KOPT-K1 (cell line): ENCODE results near the gene SUSD6.
"Not testable (repeated sequence)": the region's sequence is repeated elsewhere in the genome, so short reads cannot be mapped to it uniquely, and the experiment has no call there.

Experiments used
- H3K27ac ChIP-seq: fragments of 200-600 bp; sonication (generic); 2 replicates; pipeline ENCODE4 v1.5.1; 2016; ENCODE audit warnings: antibody characterized with exemption, mild to moderate bottlenecking, low read depth, low read length; ENCODE audit not compliant: poor library complexity, severe bottlenecking
- H3K36me3 ChIP-seq: fragments of 200-600 bp; sonication (generic); 2 replicates; pipeline ENCODE4 v1.5.1; 2017; ENCODE audit warnings: antibody characterized with exemption, mild to moderate bottlenecking, low read length, moderate library complexity; ENCODE audit not compliant: insufficient read depth
- H3K9me3 ChIP-seq: fragments of 200-600 bp; sonication (generic); 2 replicates; pipeline ENCODE4 v1.5.1; 2017; ENCODE audit warnings: antibody characterized with exemption, low read length, mild to moderate bottlenecking; ENCODE audit not compliant: insufficient read depth, poor library complexity, severe bottlenecking

Gene SUSD6

DNA sequence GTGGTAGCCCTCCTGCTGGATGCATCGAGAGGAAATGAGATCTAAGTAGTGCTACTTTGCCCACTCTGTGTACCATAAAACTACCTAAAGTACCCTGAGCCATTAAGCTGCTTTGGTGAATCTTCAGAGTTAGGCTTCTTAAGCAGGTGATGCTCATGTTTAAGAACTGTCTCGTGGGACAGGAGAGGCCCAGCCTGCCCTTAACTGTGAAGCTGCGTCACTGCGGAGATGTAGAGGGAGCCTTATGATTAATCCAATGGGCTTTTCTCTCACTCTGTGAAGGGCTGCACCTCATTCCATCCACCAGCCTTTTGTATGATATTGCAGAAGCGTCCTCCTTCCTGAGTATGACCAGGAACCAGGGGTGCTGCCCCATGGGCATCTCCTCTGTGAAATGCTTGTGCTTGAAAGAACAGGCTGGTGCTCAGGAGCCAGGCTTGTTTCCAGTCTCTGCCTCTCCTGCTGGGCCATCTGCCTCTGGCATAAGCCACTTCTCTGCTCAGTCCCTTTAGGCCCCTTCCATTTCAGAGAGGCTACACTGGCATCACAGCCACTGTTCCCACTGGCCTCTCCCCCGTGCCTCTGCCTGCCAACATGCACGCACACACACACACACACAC lies 30.0 kb upstream of the SUSD6 start:
- Histone ChIP-seq H3K36me3 (no peaks in the 10 kb centered on the region), H3K27ac (no peak overlapping the region), H3K9me3 (no peaks in the 10 kb centered on the region)

GRCh38 chr14:69582212-69582611 lies 29.2 kb upstream of the SUSD6 start:
- H3K9me3 ChIP-seq, result no peaks in the 10 kb centered on the region
- H3K27ac ChIP-seq, result no peak overlapping the region

DNA sequence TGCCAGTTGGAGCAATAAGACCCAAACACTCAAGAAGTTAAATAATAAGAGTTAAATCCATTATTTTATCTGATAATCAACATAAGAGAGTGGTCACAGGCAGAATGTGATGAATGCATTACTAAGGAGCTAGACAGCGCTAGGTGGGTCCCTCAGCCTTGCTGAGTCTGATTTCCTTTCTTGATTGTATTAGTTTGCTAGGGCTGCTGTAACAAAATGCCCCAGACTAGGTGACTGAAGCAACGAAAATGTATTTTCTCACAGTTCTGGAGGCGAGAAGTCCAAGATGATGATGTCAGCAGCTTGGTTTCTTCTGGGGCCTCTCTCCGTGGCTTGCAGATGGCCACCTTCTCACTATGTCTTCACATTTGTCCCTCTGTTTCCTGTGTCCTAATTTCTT lies 28.6 kb upstream of the SUSD6 start:
- Histone ChIP-seq H3K9me3 (no peaks in the 10 kb centered on the region), H3K36me3 (no peaks in the 10 kb centered on the region), H3K27ac (no peak overlapping the region)

More at GRCh38 chr14:69582212-69582611, 29.2 kb upstream of the SUSD6 start:
- H3K36me3 ChIP-seq, result no peaks in the 10 kb centered on the region

GRCh38 chr14:69584389-69584788 lies 27.0 kb upstream of the SUSD6 start:
- H3K36me3 ChIP-seq, result no peaks in the 10 kb centered on the region
- H3K27ac ChIP-seq, result no peak overlapping the region
- H3K9me3 ChIP-seq, result no peaks in the 10 kb centered on the region

GRCh38 chr14:69586404-69586803 lies 25.0 kb upstream of the SUSD6 start:
- no peak overlapping the region for H3K27ac ChIP-seq
- no peaks in the 10 kb centered on the region for H3K9me3 ChIP-seq
- H3K36me3 ChIP-seq, result no peaks in the 10 kb centered on the region

DNA sequence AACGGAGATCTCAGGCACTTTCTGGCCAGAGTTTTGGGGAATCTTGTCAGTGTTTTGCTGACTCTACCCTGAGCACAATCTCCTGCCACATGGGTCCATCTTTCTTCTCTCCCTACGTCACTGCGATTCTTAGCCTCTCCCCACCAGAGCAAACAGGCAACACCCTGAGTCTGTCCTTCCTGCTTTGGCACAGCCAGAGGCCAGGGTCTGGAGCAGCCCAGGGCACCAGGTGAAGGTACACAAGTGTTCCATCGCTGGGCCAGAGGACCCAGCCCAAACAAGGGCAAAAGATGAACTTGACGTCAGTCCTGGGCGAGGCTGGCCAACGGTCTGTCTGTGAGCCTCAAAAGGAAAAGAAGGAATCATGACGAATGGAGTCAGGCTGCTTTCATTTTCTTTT lies 24.0 kb upstream of the SUSD6 start:
- H3K9me3 ChIP-seq, result no peaks in the 10 kb centered on the region
- no peaks in the 10 kb centered on the region for H3K36me3 ChIP-seq
- H3K27ac ChIP-seq, result no peak overlapping the region

DNA sequence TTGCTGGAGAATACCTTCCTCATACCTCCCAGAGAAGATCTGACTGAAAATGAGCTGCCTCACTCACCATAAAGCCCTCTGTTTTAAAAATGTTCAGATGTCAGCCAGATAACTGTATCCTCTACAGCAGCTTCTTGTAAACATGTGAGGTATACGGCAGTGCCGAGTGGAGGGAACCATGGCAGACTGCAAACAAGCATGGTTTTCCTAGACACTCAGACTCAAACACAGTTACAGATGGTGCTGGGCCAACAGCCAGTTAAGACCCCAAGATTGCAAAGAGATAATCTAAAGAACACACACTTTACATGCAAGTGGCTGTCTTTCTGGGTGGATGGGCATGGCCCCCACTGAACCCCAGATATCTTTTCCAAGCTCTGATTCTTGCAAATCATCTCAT lies 20.1 kb upstream of the SUSD6 start:
- Histone ChIP-seq H3K27ac (no peak overlapping the region), H3K36me3 (no peaks in the 10 kb centered on the region), H3K9me3 (no peaks in the 10 kb centered on the region)

DNA sequence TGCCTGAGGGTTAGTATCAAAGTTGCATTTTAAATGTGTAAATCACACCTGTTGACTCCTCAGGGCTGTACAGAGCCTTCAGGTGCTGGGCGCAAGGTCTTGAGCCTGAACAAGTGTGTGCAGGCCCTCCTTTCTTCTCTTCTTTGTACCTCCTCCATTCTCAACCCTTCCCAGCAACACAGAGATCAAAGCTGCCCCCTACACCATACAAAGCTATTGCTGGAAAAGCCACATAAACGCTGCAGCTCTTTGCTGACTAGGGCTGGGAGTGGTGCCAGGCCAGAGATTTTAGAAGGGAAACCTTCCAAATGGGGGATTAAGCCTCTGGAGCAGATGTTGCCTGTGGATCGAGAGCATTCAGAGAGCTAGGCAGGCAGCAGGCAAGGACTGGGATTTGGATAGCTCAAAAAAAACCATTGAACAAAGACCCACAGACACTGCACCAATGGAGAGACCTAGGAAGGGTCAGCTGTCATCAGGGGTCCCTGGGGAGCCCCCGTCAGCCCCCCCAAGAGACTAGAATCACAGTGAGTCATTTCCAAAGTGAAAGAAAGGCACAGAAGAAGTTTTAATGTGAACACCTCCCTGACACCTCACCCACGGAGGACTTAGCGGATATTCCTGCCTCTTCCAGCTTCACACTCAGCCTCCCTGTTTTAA lies 18.2 kb upstream of the SUSD6 start:
- Histone ChIP-seq H3K27ac (no peak overlapping the region), H3K36me3 (no peaks in the 10 kb centered on the region), H3K9me3 (no peaks in the 10 kb centered on the region)

DNA sequence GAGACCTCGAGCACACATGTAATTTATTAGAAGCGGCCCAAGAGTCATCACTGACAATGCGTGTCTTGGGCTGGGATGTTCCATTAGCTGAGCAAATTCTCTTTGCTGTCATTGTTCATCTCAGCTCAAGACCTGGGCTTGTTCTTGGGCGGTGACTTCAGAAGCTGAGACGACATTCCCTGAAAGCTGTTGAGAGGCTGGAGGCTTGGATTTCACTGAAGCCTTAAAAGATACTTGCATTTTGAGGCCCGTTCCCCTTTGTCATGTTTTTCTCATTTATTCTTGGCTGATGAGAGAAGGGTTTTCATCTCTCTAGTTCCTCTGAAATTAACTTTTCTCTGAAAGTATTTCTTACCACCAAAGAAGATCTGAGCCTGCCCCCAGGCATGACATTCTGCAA lies 16.6 kb upstream of the SUSD6 start:
- no peaks in the 10 kb centered on the region for H3K36me3 ChIP-seq
- no peak overlapping the region for H3K27ac ChIP-seq
- no peaks in the 10 kb centered on the region for H3K9me3 ChIP-seq

DNA sequence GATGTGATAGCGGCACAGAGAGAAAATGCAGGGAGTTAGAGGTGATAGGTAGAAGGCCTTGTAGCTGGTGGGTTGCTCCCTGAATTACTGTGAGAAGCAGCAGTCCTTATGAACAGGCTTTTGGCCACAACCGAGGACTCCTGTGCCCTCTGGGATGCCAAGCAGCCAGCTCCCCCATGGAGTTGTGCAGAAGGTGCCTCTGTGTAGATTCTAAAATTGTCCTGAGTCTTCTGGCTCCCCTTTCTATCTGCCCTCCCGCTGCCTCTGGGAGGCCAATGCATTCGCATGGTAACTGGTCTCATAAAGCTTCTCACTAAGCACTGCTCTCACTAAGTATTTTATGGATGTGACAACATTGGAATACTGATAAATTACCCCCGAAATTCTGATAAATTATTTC lies 16.1 kb upstream of the SUSD6 start:
- no peaks in the 10 kb centered on the region for H3K36me3 ChIP-seq
- H3K9me3 ChIP-seq, result no peaks in the 10 kb centered on the region
- H3K27ac ChIP-seq, result no peak overlapping the region

DNA sequence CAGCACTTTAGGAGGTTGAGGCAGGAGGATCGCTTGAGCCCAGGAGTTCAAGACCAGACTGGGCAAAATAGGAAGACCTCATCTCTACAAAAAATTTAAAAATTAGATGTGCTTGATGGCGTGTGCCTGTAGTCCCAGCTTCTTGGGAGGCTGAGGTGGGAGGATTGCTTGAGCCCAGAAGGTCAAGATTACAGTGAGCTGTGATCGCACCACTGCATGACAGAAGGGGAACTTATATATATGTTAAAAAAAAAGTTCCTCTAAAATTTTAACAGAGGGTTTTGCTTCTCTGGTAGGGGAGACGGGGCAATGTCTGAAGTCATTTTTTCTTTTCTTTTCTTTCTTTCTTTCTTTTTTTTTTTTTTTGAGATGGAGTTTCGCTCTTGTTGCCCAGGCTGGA lies 12.0 kb upstream of the SUSD6 start:
- H3K9me3 ChIP-seq, H3K36me3 ChIP-seq, H3K27ac ChIP-seq: not testable (repeated sequence)

DNA sequence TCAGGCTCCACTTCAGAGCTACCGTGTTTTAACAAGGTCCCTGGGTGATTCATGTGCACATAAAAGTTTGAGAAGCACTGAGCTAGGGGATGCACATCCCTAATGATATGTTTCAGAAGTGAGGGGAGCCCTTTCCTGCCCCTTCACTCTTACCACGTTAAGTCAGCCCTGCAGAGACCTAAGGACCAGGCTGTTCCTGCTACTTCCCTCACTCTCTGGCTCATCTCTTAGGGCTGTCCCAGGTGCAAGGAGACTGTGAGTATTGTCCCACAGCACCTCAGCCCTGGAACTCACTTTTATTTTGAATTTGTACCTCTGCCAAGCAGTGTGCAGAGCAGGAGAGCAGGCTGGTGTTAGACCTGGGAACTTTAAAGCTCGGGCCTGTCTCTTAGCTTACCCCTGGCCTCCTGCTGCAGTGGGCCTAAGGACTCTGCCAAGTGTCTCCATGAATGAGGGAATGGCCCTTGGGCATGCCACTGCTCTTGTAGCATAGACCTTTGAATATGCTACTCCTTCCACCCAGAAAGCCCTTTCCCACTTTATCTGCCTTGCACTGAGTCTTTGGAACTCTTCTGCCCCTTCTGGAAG lies 11.0 kb upstream of the SUSD6 start:
- H3K27ac ChIP-seq, result no peak overlapping the region
- no peaks in the 10 kb centered on the region for H3K36me3 ChIP-seq
- no peaks in the 10 kb centered on the region for H3K9me3 ChIP-seq

GRCh38 chr14:69605738-69606137 lies 5.7 kb upstream of the SUSD6 start:
- H3K9me3 ChIP-seq, result no peaks in the 10 kb centered on the region
- no peak overlapping the region for H3K27ac ChIP-seq
- H3K36me3 ChIP-seq, result no peaks in the 10 kb centered on the region

- Histone ChIP-seq H3K27ac (no peak overlapping the region), H3K9me3 (no peaks in the 10 kb centered on the region)
Observed at GRCh38 chr14:69606258-69607184, 4.9 kb upstream of the SUSD6 start.

More at GRCh38 chr14:69606258-69607184, 4.9 kb upstream of the SUSD6 start:
- no peaks in the 10 kb centered on the region for H3K36me3 ChIP-seq
